Activated CD4-positive, alpha-beta T cell treated with anti-CD3 and anti-CD28 coated beads, Interleukin-2, Interleukin-4, amounts not matched to agents 100 ng/mL and 50 ng/mL, durations not matched to agents 16 hours and 8 hours (primary cell): ENCODE data around the gene WNK2.

Source experiments
- DNase-seq: peaks from one replicate; pipeline ENCODE4 v3.0.0-alpha.2; 2020; ENCODE audit warnings: low spot score

WNK2 gene

GRCh38 chr9:93200449-93200742 is 16.5 kb downstream of the WNK2 start:
- no peak for DNase-seq

- no peak for DNase-seq
These were observed 17.0 kb downstream of the WNK2 start for GRCh38 chr9:93200989-93201334.

- DNase-seq = no peak
These were observed 19.2 kb downstream of the WNK2 start for GRCh38 chr9:93203026-93203717.

GRCh38 chr9:93203718-93204469 is 20.0 kb downstream of the WNK2 start:
- no peak for DNase-seq

- DNase-seq = no peak
These were observed 20.6 kb downstream of the WNK2 start for GRCh38 chr9:93204470-93205043.

- no peak for DNase-seq
These were observed 21.3 kb downstream of the WNK2 start for GRCh38 chr9:93205045-93205768.

GRCh38 chr9:93205896-93206575 is 22.1 kb downstream of the WNK2 start:
- no peak for DNase-seq

GRCh38 chr9:93206576-93207155 is 22.7 kb downstream of the WNK2 start:
- DNase-seq = no peak

- DNase-seq = no peak
These were observed 23.4 kb downstream of the WNK2 start for GRCh38 chr9:93207326-93207814.

GRCh38 chr9:93207860-93208734 is 24.2 kb downstream of the WNK2 start:
- no peak for DNase-seq

- DNase-seq = no peak
These were observed 25.2 kb downstream of the WNK2 start for GRCh38 chr9:93209097-93209496.

- no peak for DNase-seq
These were observed 25.8 kb downstream of the WNK2 start for GRCh38 chr9:93209576-93210323.

- DNase-seq = no peak
These were observed 26.5 kb downstream of the WNK2 start for GRCh38 chr9:93210324-93210973.

GRCh38 chr9:93210974-93211653 is 27.2 kb downstream of the WNK2 start:
- no peak for DNase-seq

GRCh38 chr9:93211654-93212001 is 27.7 kb downstream of the WNK2 start:
- no peak for DNase-seq

- no peak for DNase-seq
These were observed 28.5 kb downstream of the WNK2 start for GRCh38 chr9:93212409-93212808.

- no peak for DNase-seq
These were observed 32.1 kb downstream of the WNK2 start for GRCh38 chr9:93216073-93216365.

GRCh38 chr9:93217706-93218105 is 33.8 kb downstream of the WNK2 start:
- DNase-seq = no peak

- DNase-seq = no peak
These were observed 34.2 kb downstream of the WNK2 start for GRCh38 chr9:93218161-93218560.
